Type B pancreatic cell (in vitro differentiated cells): Measurements from ENCODE around the gene IGF2BP2. TPM values are rescaled to one million over a fixed set of nuclear protein-coding genes. Genes with fewer than 3 reads are reported as not detected.

Experiments used
- DNase-seq: peaks from one replicate; pipeline ENCODE4 v3.0.0; 2021; ENCODE audit warnings: mixed read lengths; ENCODE audit not compliant: unreplicated experiment; ENCODE audit errors: extremely low spot score
- H3K27ac Mint-ChIP-seq: 2 replicates; pipeline ENCODE4 v1.8.0; 2021; ENCODE audit warnings: mild to moderate bottlenecking, mixed read lengths
- H3K27me3 Mint-ChIP-seq: 2 replicates; pipeline ENCODE4 v1.8.0; 2021; ENCODE audit warnings: mixed read lengths
- H3K36me3 Mint-ChIP-seq: 2 replicates; pipeline ENCODE4 v1.8.0; 2021; ENCODE audit warnings: mixed read lengths
- H3K4me1 Mint-ChIP-seq: one replicate; pipeline ENCODE4 v1.8.0; 2021; ENCODE audit warnings: mixed read lengths; ENCODE audit not compliant: unreplicated experiment
- H3K4me3 Mint-ChIP-seq: 2 replicates; pipeline ENCODE4 v1.8.0; 2021; ENCODE audit warnings: mild to moderate bottlenecking, mixed read lengths
- H3K9me3 Mint-ChIP-seq: 2 replicates; pipeline ENCODE4 v1.8.0; 2021; ENCODE audit warnings: mixed read lengths
- total RNA-seq: library from RNA; stranded (reverse); gene quantifications from 2 replicates; pipeline ENCODE4 v1.2.1, GENCODE V29; 2021; ENCODE audit warnings: low replicate concordance
- TF ChIP-seq, protein P1 (sequence below): fragments of 200-600 bp; sonication (generic); conservative IDR thresholded peaks from 2 replicates; pipeline ENCODE4 v1.5.0; 2021; ENCODE audit warnings: antibody characterized with exemption, mild to moderate bottlenecking

The IGF2BP2 gene
- total RNA-seq, 1 donor from 2014 or later = 140 TPM

- Mint-ChIP-seq H3K36me3 (peaks cover 15% of the 10 kb centered on the region), H3K4me1 (peaks cover 5% of the 10 kb centered on the region), H3K27me3 (no peaks in the 10 kb centered on the region)
Measured at GRCh38 chr3:185658504-185658912, 166.3 kb downstream of the IGF2BP2 start.

GRCh38 chr3:185657691-185658503 lies 166.9 kb downstream of the IGF2BP2 start:
- peak overlapping the region; percentile 13 for H3K27ac Mint-ChIP-seq
- DNase-seq = no peak
- H3K9me3 Mint-ChIP-seq = no peaks in the 10 kb centered on the region
- H3K36me3 Mint-ChIP-seq = peaks cover 12% of the 10 kb centered on the region
- TF ChIP-seq, protein P1, sequence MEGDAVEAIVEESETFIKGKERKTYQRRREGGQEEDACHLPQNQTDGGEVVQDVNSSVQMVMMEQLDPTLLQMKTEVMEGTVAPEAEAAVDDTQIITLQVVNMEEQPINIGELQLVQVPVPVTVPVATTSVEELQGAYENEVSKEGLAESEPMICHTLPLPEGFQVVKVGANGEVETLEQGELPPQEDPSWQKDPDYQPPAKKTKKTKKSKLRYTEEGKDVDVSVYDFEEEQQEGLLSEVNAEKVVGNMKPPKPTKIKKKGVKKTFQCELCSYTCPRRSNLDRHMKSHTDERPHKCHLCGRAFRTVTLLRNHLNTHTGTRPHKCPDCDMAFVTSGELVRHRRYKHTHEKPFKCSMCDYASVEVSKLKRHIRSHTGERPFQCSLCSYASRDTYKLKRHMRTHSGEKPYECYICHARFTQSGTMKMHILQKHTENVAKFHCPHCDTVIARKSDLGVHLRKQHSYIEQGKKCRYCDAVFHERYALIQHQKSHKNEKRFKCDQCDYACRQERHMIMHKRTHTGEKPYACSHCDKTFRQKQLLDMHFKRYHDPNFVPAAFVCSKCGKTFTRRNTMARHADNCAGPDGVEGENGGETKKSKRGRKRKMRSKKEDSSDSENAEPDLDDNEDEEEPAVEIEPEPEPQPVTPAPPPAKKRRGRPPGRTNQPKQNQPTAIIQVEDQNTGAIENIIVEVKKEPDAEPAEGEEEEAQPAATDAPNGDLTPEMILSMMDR = no peak
- peaks cover 5% of the 10 kb centered on the region for H3K4me1 Mint-ChIP-seq
- no peak overlapping the region for H3K4me3 Mint-ChIP-seq
- H3K27me3 Mint-ChIP-seq = no peaks in the 10 kb centered on the region

More at GRCh38 chr3:185658504-185658912, 166.3 kb downstream of the IGF2BP2 start:
- DNase-seq = no peak
- Mint-ChIP-seq H3K4me3 (no peak overlapping the region), H3K27ac (peak overlapping the region; percentile 13), H3K9me3 (no peaks in the 10 kb centered on the region)
- TF ChIP-seq, protein P1 = no peak

GRCh38 chr3:185657211-185657610 lies 167.6 kb downstream of the IGF2BP2 start:
- TF ChIP-seq, protein P1 = no peak
- H3K4me1 Mint-ChIP-seq = peaks cover 5% of the 10 kb centered on the region
- H3K4me3 Mint-ChIP-seq = no peak overlapping the region
- no peak overlapping the region for H3K27ac Mint-ChIP-seq
- H3K36me3 Mint-ChIP-seq = peaks cover 18% of the 10 kb centered on the region
- no peaks in the 10 kb centered on the region for H3K27me3 Mint-ChIP-seq
- no peaks in the 10 kb centered on the region for H3K9me3 Mint-ChIP-seq
- DNase-seq = no peak

- Mint-ChIP-seq H3K9me3 (no peaks in the 10 kb centered on the region), H3K36me3 (peaks cover 20% of the 10 kb centered on the region), H3K27ac (peak overlapping the region; percentile 0), H3K27me3 (no peaks in the 10 kb centered on the region), H3K4me3 (no peak overlapping the region), H3K4me1 (peaks cover 5% of the 10 kb centered on the region)
- no peak for DNase-seq
- TF ChIP-seq, protein P1 = no peak
Measured at GRCh38 chr3:185656321-185656840, 168.5 kb downstream of the IGF2BP2 start.

DNA sequence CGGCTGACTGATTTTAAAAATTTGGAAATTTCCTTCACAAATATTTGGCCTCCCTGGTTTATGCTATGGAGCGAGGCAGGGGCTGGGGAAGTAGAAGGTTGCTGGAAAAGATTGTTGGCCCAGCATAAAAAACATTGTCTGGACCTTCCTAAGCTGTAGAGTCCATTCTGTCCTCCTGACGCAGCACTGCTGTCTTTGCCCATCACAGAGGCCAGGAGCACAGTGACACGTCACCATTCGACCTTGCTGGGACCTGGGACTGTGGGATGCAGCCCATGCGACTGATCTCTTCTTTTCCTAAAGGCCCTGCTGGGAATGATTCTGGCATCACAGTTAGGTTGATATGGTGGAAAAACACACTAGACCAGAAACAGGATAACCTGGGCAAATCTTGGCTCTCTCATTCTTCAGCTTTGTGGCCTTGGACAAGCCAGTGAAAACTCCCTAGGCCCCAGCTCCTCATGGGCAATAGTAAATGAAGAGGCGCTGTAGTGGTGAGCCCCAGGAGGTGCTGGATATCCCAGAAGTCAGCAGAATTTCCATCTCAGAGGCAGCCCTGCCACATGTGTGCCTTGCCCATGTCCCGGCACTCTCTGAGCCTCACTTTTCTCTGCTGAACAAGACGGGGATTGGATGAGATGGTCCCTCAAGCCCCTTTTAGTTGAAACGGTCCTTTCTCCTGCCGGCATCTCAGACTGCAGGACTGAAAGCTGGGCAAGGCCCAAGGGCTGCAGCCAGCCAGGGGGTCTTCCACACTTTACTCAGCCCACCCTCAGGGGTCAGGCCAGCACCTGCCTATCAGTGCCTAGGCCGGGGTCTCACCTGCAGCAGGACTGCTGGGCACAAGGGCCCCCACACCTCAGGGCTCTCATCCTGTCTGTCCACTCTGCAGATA lies 169.2 kb downstream of the IGF2BP2 start:
- no peak overlapping the region for H3K27ac Mint-ChIP-seq
- DNase-seq = no peak
- no peaks in the 10 kb centered on the region for H3K27me3 Mint-ChIP-seq
- no peaks in the 10 kb centered on the region for H3K9me3 Mint-ChIP-seq
- H3K4me1 Mint-ChIP-seq = peaks cover 2% of the 10 kb centered on the region
- H3K36me3 Mint-ChIP-seq = peaks cover 20% of the 10 kb centered on the region
- TF ChIP-seq, protein P1 = no peak
- no peak overlapping the region for H3K4me3 Mint-ChIP-seq
